Astrocyte of the spinal cord (primary cell): Measurements from ENCODE around the gene GLIS1.

Experiments used
- DNase-seq: peaks from one replicate; pipeline ENCODE4 v3.0.0; 2011; ENCODE audit warnings: low read depth, low spot score
- H3K4me3 ChIP-seq: 2 replicates; pipeline ENCODE4 v1.5.1; 2011; ENCODE audit warnings: low read depth, mild to moderate bottlenecking, low read length, moderate library complexity
- in situ Hi-C: cut with HindIII; loops from 2 replicates; pipeline ENCODE4 v1.10.0; 2017; ENCODE audit warnings: low sequenced_read_pairs
- TF ChIP-seq, protein P1 (sequence below): IDR thresholded peaks from 2 replicates; pipeline ENCODE4 v1.5.1; 2012; ENCODE audit warnings: low read depth, mild to moderate bottlenecking, low read length, inconsistent platforms

Gene GLIS1

DNA sequence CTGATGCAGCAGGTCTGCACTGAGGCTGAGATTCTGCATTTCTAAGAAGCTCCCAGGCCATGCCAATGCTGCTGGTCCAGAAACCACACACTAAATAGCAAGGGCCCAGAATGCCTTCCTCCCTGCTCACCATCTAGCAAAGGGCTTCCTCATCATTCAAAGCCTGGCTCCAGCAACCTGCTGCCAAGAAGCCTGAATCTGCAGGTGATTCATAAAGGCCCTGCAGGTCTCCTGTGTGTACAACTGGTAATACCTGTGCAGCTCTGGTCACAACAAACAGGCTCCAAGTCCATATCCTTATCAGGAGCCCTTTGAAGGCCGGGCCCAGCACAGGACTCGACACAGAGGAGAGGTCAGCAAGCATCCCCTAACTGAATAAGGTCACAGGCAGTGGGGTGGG, 26.7 kb downstream of the GLIS1 start:
- no peak for DNase-seq
- H3K4me3 ChIP-seq, result no peak overlapping the region
- in situ Hi-C loops, result no loop called here
- TF ChIP-seq, protein P1, sequence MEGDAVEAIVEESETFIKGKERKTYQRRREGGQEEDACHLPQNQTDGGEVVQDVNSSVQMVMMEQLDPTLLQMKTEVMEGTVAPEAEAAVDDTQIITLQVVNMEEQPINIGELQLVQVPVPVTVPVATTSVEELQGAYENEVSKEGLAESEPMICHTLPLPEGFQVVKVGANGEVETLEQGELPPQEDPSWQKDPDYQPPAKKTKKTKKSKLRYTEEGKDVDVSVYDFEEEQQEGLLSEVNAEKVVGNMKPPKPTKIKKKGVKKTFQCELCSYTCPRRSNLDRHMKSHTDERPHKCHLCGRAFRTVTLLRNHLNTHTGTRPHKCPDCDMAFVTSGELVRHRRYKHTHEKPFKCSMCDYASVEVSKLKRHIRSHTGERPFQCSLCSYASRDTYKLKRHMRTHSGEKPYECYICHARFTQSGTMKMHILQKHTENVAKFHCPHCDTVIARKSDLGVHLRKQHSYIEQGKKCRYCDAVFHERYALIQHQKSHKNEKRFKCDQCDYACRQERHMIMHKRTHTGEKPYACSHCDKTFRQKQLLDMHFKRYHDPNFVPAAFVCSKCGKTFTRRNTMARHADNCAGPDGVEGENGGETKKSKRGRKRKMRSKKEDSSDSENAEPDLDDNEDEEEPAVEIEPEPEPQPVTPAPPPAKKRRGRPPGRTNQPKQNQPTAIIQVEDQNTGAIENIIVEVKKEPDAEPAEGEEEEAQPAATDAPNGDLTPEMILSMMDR, result no peak

- TF ChIP-seq, protein P1, result no peak
- no peak overlapping the region for H3K4me3 ChIP-seq
- DNase-seq, result no peak
- in situ Hi-C loops, result no loop called here
These were observed 28.4 kb downstream of the GLIS1 start for GRCh38 chr1:53710584-53710983.

- TF ChIP-seq, protein P1, result no peak
- H3K4me3 ChIP-seq, result no peak overlapping the region
- no peak for DNase-seq
- in situ Hi-C loops, result no loop called here
These were observed 30.3 kb downstream of the GLIS1 start for GRCh38 chr1:53708687-53709086.

DNA sequence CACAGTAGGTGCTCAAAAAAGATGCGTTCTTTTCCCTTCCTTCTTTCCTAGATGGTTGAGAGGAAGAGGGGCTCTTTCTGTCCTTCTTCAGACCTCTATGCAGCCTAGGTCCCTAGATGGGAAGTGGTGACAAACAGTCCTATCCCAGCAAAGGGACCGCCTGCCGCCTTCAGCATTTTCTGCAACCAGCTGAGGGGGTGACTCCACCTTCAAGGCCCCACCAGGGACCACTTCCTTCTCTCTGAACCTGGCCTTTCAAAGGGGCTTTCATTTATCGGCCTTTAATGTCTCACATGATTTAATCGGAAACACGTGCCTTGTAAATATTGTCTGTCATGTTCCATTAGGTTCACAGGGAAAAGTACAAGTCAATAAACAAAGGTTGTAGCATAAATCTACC, 32.6 kb downstream of the GLIS1 start:
- in situ Hi-C loops, result no loop called here
- DNase-seq, result no peak
- H3K4me3 ChIP-seq, result no peak overlapping the region
- TF ChIP-seq, protein P1, result no peak

GRCh38 chr1:53705446-53706096, 33.4 kb downstream of the GLIS1 start:
- in situ Hi-C loops, result no loop called here
- no peak overlapping the region for H3K4me3 ChIP-seq
- no peak for DNase-seq
- TF ChIP-seq, protein P1, result no peak

GRCh38 chr1:53704804-53705445, 34.0 kb downstream of the GLIS1 start:
- no peak overlapping the region for H3K4me3 ChIP-seq
- in situ Hi-C loops, result no loop called here
- no peak for DNase-seq
- TF ChIP-seq, protein P1, result no peak
